GM18909 (cell line): ENCODE measurements around the gene DAPK1.

Experiments used
- ATAC-seq: cut with Tn5 transposase; IDR thresholded peaks from one replicate; pipeline ENCODE4 v1.9.1; 2021; ENCODE audit warnings: mild to moderate bottlenecking; ENCODE audit not compliant: unreplicated experiment, poor library complexity

Gene DAPK1

DNA sequence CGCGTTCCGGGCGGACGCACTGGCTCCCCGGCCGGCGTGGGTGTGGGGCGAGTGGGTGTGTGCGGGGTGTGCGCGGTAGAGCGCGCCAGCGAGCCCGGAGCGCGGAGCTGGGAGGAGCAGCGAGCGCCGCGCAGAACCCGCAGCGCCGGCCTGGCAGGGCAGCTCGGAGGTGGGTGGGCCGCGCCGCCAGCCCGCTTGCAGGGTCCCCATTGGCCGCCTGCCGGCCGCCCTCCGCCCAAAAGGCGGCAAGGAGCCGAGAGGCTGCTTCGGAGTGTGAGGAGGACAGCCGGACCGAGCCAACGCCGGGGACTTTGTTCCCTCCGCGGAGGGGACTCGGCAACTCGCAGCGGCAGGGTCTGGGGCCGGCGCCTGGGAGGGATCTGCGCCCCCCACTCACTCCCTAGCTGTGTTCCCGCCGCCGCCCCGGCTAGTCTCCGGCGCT is at the start of gene DAPK1:
TSS of gene DAPK1 (plus strand) at position 264 of the 442 bp plus-strand sequence. CDS start 1,211 bp downstream, outside the sequence.
- ATAC-seq, result peak; percentile 53

- no peak for ATAC-seq
These were observed 46.5 kb upstream of the DAPK1 start for GRCh38 chr9:87451149-87451548.

DNA sequence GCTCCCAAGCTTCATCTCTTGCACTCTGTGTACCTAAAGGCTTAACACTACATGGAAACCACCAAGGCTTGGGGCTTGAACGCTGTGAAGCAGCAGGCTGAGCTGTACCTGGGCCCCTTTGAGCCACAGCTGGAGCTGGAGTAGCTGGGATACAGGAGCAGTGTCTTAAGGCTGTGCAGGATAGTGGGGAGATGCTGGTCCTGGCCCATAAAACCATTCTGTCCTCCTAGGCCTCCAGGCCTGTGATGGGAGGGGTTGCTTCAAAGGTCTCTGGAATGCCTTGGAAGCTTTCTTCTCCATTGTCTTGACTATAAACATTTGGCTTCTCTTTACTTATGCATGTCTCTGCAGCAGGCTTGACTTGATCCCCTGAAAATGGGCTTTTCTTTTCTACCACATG is 42.3 kb upstream of the DAPK1 start:
- ATAC-seq, result no peak

GRCh38 chr9:87461256-87461655 is 36.4 kb upstream of the DAPK1 start:
- ATAC-seq, result no peak

- peak; percentile 73 for ATAC-seq
These were observed 33.3 kb upstream of the DAPK1 start for GRCh38 chr9:87464110-87464991.

- ATAC-seq, result no peak
These were observed 32.7 kb upstream of the DAPK1 start for GRCh38 chr9:87464992-87465378.

- ATAC-seq, result no peak
These were observed 31.9 kb upstream of the DAPK1 start for GRCh38 chr9:87465816-87466215.

GRCh38 chr9:87467187-87467586 is 30.5 kb upstream of the DAPK1 start:
- ATAC-seq, result no peak

GRCh38 chr9:87469793-87470465 is 27.7 kb upstream of the DAPK1 start:
- ATAC-seq, result no peak

GRCh38 chr9:87471746-87472145 is 25.9 kb upstream of the DAPK1 start:
- no peak for ATAC-seq

GRCh38 chr9:87475463-87475862 is 22.2 kb upstream of the DAPK1 start:
- no peak for ATAC-seq

DNA sequence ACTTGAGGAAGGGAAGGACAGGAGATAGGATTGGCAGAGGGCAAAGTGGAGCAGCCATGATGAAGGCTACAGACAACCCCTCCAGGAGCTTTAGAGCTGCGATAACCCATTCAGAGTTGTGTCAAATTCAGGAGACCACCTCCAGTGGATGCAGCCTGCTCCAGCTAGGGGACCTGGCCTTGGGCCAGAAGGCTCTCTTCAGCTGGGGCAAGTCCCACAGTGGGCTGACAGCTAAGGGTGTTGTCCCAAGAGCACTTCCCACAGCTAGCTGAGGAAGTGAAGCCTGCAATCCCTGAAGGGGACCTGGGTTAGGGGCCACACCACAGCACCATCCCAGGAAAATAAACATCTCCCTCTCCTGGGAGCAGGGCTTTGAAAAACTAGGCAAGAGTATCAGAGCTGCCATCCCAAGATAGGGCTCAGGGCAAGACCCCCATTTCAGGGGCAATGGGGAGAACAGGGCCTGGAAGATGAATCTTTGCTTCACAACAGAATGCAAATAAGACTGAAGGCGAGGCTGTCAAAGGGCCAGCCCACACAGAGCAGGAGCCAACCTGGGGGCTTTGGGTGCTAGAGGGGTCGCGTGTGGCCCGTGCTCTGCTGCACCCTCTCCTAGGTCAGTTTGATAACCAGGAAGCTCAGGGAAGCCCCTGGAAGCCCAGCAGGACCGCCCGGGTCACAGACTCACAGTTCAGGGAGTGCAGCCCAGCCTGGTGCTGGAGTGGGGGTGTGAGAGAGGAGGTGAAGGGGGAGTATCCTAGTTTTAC is 19.3 kb upstream of the DAPK1 start:
- no peak for ATAC-seq

DNA sequence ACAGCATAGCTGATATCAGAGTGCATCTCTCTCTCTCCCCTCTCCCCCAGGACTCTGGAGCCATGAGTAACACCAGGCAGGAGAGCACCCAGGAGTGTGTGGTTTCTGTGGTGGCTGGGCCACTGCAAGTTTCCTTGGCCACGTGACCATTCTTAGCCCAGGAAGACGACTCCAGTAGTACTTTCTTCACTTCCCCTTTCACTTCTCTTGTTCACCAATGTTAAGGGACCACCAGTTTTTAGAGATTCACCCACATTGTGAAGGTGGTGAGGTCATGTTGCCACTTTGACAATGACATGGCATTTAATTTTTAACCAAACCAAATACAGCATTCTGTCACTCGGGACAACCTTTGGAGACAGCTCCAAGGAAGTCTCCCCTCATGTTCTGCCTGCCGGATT is 17.9 kb upstream of the DAPK1 start:
- ATAC-seq, result peak; percentile 91

- ATAC-seq, result no peak
These were observed 15.5 kb upstream of the DAPK1 start for GRCh38 chr9:87481890-87482855.

DNA sequence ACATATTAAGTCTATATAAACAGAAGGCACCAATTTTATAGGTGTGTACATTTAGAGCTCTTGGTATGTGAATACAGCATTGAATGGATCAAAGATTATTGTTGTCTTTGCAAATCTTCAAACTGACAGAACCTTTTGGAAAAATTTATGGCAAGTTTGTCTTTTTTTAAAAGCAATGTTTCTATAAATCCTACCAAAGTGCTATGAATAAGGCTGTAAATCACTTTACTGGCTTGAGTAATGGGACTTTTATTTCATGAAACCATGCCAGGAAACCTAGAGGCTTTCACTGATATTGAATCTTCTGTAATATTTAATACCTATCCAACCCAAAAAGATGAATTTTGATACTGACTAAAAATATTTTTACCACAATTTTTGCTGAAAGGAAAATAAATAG is 7.4 kb upstream of the DAPK1 start:
- no peak for ATAC-seq

DNA sequence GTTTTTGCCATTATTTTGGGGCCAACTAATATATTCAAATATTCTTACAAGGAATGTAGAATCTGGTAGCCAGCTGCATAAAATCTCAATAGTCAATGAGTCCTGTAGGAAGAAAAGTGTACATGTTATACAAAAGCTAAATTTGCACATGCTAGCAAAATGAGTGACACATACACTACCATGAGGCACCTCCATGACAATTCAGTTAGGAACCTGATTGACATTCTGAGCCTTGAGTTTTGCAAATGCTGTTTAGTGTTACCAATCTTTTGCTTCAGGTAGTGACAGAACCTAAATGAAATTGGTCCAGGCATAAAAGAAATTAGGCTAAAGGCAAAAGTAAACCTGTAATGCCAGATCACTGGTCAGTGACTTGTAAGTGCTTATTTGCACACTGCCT is 6.8 kb upstream of the DAPK1 start:
- no peak for ATAC-seq

GRCh38 chr9:87491523-87491922 is 6.1 kb upstream of the DAPK1 start:
- ATAC-seq, result no peak

DNA sequence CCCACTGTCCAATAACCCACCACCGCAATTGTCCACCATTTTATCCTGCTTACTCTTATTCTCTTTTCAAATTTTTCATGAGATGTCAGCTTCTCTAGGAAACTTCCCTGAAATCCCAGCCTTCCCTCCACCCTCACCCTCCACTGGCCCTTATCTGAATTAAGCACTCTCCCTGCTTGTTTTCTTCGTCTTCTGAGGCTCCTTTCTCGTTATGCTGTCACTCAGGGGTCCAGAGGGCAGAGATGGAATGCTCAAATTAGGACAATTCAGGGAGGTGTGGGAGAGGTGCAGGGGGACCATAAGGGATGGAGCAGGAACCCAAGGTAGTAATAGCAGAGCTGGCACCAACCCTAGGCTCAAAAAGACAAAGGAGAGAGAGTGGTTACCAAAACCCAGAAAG is 5.0 kb upstream of the DAPK1 start:
- no peak for ATAC-seq

DNA sequence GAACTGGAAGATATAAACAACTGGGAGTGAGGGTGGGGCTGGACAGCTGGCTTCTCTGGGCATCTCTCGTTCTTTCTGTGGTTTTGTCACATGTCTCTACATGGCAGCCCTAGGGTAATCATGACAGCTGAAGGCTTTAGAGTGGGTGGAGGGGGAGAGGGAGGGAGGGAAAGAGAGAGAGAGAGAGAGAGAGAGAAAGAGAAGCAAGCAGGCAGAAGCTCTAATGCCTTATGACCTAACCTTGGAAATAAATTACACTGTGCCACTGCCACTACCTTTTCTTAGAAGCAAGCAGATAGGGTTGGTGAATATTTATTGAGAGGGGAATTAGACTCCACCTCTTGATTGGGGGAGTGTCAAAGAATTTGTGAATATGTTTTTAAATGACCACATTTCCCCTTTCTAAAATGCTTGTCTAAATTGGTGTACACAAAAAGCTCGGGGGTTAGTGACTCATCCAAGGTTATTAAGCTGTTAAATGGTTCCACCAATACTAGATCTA is 2.6 kb upstream of the DAPK1 start:
- ATAC-seq, result peak; percentile 42
